Stimulated activated CD4-positive, alpha-beta T cell treated with anti-CD3 and anti-CD28 coated beads, Interleukin-1b, Interleukin-23, amount 100 ng/mL, for 48 hours (primary cell): ENCODE results near the gene MYL9.

Source experiments
- DNase-seq: peaks from one replicate; pipeline ENCODE4 v3.0.0-alpha.2; 2020

The MYL9 gene

DNA sequence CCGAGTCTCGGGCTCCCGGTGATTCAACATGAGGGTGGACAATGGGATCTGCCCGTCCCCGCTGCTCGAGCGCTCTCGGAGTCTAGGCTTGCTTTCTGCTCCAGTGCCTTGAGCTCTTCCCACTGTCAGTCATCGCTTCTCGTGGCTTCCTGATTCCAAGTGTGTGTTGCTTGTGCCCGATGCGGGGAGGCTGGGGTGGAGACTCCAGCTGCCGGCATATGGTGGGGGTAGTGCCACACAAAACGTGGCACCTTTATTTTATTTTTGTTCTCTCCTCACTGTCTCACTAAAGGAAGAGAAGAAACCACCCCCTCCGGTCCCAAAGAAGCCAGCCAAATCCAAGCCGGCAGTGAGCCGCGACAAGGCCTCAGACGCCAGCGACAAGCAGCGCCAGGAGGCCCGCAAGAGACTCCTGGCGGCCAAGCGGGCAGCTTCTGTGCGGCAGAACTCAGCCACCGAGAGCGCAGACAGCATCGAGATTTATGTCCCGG, 14.8 kb upstream of the MYL9 start:
- DNase-seq: no peak

DNA sequence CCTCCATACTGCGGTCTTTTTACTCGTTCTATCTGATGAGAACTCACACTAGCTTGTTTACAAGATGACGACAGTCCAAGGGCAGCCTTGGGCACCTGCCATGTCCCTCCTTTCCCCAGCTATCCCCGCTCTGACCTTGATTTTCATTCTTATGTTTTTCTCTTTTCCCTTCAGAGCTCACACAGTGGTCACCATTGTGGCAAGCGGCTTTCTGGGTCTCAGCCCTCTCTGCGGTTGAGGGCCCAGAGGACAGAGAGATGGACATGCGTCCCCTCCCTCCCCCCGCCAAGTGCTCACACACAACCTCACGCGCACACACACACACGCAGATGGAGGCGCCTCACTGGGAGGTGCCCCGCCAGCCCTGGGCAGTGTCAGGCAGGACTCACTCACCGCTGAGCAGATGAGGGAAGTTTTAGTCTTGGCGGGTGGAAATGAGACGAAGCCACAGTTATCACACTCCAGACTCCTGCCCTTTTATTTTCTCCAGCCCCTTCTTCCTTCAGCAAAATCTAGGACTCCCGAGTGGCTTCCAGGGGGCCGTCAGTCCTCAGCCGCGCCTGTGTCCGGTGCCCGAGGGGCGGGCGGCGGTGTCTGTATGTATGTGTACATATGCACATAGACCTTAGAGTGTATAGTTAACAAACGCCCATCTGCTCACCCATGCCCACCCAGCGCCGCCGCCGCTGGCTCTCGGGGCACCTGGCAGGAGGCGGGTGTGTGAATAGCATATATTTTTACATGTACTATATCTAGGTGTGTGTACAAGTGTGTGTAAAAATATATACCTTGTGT, 13.8 kb upstream of the MYL9 start:
- DNase-seq: no peak

DNA sequence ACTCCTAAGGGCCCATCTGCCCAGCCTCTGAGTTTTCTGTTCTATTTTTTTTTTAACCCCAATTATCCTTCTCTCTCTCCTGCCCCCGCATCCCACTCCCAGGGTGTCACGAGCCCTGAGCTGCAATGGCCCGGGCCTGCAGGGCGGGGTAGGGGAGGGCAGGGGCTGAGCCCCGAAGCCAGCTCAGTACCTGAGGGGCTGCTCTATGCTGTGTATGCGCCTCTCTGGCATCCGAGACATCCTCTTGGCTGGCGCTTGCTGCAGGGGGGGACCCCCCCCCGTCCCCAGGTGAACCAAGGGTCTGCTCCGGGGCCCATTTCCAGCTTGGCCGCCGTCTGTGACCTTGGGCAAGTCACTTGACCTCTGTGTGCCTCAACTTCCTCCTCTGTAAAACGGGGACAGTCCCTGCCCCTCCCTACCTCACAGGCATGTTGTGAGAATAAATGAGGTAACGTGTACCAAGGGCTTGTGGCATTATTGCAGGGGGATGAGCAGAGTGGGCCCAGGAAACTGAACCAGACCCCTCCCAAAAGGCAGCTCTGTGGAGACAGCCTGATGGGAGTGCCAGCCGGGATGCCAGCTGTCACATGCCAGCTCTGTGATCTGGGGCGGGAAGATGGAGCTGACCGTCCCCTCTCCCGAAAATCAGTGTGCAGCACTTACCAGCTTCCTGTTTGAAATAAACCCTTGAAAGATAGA, 13.0 kb upstream of the MYL9 start:
- DNase-seq: no peak

DNA sequence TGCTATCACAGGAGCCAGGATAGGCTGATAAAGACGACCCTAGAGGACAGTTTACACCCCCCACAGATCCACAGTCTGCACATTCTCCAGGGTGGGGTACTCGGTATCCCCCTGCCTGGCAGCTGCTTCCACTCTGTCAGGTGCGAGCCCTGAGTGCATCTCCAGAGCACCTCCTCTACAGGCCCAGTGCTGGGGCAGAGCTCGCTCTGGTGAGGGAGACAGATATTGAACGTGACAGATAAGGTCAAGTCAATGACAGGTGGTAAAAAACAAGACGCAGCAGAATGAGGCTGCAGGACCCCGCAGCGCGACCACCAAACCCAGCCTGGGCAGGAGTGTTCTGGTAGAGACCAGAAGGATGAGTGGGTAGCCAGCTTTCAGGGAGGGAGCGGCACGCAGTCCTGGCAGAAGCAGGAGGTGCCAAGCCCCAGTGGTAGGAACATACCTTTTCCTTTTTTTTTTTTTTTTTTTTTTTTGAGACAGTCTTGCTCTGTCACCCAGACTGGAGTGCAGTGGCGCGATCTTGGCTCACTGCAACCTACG, 12.4 kb upstream of the MYL9 start:
- no peak for DNase-seq

DNA sequence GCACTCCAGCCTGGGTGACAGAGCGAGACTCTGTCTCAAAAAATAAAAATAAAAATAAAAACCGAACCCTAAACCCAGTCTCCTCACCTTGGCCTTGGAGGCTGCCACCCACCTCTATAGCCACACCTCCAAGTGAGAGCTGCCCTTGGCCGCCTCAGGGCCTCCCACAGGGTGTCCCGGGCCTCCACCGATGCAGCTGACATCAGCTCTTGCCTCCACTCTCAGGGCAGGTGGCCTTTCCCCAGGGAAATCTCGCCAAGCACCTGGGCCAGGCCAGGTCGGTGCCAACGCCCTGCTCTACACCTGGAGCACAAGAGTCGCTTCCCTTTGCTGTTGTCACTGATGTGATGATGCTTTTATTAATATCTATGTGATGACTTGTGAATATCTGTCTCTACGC, 8.9 kb upstream of the MYL9 start:
- DNase-seq: no peak

DNA sequence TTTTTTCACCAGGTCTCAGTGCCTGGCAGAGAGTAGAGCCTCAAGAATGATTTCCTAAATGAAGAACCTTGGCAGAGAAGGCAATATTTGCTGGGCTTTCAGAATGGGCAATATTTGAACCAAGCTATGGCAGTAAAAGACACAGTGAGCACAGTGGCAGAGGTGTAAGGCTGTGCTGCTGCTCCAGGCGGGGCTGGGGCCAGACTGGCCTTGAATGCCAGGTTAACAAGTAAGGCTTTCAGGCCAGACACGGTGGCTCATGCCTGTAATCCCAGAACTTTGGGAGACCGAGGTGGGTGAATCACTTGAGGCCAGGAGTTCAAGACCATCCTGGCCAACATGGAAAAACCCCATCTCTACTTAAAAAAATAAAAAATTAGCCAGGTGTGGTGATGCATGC, 8.5 kb upstream of the MYL9 start:
- DNase-seq: no peak

DNA sequence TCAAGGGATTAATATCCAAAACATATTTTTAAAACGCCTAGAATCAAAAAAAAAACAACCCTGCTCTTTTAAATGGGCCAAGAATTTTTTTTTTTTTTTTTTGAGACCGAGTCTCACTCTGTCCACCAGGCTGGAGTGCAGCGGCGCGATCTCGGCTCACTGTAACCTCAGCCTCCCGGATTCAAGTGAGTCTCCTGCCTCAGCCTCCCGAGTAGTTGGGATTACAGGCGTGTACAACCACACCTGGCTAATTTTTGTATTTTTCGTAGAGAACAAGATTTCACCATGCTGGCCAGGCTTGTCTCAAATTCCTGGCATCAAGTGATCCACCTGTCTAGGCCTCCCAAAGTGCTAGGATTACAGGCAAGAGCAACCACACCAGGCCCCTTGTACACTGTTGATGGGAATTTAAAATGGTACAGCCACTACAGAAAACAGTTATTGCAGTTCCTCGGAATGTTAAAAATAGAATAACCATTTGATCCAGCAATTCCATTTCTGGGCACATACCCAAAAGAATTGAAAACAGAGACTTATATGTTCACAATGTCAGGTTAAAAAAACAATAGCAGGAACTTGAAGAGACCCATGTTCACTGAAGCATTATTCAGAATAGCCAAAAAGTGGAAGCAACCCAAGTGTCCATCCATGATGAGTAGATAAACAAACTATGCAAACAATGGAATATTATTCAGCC, 3.1 kb upstream of the MYL9 start:
- no peak for DNase-seq

DNA sequence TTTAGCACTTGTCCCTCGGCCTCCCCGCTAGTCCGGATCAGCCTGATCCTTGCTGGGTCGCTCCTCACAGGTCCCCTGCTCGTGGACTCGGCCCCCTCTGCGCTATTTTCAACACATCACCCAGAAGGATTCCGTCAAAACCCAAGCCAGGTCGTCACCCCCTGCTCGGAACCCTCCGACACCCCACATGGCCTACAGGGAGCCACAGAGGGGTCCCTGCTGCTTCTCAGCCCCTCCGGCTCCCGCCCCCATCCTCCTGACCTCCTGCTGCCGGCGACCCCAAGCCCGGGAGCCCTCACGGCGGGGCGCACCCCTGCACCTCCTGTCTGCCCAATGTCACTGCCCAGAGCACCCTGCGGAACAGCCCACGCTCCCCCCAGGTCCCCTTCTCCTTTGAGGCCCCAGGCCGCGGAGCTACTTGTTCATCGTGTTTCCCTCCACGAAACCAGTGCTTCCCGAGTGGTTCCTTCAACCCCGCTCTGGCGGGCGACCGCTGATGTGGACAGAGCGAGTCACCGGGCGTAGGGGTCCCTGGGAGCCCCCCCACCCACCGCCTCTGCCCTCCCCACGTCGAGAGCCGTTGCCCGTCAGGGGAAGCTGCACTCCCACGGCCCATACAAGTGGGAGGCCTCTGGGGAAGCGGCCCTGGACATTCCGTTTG, 638 bp upstream of the MYL9 start:
- DNase-seq: no peak

DNA sequence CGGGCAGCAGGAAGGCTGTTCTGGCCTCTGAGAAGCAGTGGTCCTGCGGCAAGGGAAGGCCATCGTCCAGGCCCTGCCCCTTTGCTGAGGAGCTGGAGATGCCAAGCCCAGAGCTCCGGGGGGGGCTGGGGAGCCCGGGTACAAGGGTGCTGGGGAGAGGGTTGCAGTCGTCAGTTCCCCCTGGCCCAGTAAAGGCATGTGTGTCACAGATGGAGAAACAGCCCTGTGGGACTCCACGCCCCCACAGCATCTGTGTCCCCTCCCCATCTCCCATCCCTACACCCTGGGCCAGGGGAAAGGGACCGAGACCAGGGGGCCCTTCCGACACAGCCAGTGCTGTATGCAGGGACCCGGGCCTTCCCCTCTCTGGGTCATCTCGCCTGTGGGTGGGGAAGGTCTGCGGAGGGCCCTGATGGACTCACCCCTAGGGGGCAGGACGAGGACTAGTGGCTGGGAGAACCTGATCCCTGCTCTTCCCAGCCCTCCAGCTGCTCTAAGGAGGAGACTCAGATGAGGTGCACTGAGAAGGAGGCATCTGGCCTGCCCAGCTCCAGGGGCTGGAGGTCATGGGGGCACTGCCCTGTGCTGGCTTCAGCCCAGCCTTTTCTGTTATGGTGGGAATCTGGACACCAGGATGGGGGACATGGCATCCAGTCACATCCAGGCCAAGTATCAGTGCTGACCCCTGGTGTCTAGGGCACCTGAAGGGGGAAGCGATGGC, 609 bp downstream of the MYL9 start:
- DNase-seq: no peak

DNA sequence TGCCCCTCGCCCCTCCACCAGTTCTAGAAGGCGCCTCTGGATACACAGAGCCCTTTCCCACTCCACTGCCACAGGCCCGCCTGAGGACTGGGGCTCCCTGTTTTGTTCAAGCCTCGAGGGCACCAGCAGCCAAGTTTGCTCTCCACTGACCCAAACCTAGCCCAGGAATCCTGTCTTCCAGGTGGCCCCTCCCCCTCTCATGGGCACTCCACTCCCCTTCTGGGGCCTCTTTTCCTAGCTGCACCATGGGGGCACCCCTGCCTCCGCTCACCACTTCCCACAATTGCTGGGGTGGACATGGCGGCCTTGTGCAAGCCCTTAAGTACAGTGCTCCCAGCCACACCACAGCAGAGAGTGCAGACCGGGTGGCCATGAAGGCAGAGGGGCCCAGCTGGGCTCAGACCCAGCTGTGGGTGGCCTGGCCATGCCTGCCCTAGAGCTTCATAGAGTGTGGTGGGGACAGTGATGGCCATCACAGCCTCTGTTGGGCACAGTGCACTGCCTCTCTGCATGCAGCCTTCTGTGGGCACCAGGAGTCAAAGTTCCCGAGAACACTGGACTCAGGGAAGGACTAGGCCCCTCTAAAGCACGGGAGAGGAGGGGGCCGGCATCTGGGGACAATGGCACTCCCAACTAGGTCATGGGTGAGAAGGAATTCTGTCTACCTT, 1.3 kb downstream of the MYL9 start:
- no peak for DNase-seq

DNA sequence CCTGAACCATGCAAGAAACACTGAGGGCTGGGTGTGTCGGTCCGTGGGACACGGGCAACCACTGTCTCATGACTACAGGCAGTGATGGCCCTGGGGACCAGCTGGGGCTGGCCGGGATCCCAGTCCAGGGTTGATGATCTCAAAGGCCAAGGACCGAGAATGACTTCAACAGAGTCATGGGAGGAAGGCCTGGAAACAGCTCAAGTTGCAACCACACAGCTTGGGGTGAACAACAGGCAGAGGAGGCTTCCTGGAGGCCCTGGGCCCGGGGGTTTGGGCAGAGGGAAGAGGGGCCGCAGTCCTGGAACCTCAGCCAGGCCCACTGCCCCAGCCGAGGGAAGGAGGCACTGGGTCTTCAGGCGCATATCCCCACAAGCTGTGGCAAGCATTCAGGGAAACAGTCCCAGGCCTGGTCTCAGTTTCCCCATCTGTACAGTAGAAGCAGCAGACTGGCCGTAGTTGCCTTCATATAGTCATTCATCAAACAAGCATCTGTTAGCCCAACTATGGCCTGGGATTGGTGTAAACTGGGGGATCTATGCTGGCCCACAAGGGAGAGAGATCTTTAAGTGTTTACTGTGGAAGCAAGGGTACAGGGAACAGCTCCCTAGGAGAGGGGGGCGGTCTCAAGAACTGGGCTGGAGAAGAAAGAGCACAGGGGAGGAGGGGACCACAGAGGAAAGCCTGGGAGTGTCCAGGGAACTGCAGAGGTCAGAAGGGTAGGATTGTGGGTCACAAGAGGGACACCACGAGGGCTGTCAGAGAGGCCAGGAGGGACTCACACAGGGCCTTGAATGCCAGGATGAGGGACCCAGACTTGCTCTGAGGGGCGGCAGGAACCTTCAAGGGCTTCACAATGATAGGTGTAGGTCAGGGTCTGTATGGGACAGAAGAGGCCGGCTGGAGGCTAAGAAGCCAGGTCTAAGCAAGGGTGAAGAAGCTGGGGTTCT, 2.1 kb downstream of the MYL9 start:
- DNase-seq: no peak

DNA sequence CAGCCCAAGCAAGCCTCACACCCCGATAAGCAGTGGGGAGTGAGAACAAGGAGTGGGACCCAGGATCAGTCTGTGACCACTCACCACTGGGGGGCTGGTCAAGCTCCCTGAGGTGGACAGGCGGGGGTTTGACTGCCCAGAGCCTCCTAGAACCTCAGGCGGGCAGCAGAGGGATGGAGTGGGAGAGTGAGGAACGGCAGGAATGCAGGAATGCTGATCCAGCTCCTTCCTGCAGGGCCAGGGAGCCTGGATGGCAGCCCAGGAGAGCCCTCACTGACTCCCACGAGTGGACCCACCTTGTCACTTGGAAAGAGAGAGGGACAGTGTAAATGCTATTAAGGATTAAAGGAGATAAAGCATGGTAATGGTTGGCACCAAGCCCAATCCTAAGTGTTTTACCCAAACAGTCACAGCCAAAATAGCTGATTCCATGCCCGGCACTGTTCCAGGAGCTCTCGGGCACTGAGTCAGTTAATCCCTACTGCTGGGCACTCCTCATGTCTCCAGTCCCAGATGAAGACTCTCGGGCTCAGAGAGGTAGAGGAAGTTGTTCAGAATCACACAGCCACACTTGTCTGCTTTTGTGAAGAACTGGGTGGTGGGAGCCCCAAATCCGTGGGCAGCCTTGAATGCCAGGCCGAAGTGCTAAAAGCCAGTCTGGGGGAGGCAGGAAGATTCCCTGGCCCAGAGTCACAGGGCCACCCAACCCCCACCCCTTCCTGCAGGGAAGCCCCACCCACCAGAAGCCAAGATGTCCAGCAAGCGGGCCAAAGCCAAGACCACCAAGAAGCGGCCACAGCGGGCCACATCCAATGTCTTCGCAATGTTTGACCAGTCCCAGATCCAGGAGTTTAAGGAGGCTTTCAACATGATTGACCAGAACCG, 3.1 kb downstream of the MYL9 start:
- no peak for DNase-seq

DNA sequence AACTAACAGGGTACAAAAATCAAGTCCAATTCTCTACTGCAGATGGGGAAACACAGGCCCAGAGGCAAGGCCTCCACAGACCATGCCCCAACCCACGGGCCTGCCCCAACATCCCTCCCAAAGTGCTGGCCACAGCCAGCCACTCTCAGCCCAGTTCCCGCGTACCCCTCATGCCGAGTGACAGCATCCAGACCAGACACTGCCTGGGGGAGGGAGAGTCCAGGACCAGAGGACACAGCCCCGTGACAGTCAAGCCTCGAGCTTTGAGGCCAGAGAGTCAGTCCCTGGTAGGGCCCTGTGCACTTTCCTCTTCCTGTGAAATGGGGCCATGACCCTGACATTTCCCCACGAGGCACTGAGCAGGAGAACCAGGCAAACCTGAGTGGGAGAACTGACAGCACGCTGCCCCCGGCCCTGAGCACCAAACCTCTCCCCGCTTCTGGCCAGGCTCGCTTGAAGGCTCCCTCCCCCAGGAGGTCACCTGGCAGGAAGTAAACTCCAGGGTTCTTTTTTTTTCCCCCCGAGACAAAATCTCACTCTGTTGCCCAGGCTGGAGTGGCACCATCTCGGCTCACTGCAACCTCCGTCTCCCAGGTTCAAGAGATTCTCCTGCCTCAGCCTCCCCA, 4.9 kb downstream of the MYL9 start:
- DNase-seq: no peak

DNA sequence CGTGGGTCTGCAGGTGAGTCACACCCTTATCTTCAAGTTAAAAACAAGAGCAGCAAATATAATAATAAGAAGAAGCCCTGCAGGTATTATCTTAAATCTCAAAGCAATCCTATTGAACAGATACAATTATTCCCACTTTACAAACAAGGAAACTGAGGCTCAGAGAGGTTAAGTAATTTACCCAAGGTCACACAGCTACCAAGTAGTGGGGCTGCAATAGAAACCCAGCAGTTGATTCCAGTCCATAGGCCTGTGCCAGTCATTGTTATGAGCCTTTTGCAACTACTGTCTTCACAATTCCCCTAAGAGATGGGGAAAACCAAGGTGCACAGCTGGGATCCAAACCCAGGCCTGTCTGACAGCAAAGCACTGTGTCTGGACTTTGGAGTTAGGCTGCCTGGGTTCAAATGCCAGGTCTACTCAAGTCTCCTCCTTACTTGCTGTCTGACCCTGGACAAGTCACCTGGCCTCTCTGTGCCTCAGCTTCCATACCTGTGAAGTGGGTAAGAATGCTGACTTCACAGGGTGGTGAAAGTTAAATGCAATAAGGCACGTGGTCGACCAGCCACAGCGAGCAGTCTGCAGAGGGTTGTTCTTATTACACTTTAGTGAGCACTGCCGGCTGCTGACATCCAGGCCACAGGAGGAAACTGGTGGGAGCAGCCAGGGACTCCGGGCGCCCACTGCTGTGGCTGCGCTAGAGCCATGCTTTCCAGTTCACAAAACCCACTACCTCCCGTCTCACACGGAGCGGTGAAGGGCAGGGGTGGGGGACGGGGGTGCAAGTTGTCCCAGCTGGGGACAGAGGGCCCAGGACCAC, 6.1 kb downstream of the MYL9 start:
- DNase-seq: no peak

DNA sequence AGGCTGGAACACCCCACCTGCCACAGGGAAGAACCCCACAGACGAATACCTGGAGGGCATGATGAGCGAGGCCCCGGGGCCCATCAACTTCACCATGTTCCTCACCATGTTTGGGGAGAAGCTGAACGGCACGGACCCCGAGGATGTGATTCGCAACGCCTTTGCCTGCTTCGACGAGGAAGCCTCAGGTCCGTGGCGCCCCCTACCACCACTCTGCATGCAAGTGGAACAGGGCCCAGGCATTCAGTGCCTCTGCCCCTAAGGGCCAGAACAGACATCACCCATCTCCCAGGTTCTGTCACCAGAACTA, 6.6 kb downstream of the MYL9 start:
- DNase-seq: no peak

DNA sequence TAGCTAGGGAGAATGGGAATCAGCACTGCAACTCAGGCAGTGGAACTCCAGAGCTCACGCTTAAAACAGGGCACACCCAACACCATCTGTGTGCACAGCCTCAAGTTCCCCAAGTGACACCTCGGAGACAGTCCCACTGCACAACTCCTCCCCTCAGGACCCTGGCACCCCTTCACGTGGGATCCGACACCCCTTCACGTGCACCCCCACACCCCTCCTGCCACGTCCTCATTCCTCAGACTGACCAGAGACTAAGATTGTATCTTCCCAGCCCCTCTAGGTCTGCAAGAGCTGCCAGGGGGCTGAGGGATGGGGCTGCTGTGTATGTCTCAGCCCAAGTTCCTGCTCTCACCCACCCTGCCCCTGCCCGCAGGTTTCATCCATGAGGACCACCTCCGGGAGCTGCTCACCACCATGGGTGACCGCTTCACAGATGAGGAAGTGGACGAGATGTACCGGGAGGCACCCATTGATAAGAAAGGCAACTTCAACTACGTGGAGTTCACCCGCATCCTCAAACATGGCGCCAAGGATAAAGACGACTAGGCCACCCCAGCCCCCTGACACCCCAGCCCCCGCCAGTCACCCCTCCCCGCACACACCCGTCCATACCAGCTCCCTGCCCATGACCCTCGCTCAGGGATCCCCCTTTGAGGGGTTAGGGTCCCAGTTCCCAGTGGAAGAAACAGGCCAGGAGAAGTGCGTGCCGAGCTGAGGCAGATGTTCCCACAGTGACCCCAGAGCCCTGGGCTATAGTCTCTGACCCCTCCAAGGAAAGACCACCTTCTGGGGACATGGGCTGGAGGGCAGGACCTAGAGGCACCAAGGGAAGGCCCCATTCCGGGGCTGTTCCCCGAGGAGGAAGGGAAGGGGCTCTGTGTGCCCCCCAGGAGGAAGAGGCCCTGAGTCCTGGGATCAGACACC, 7.6 kb downstream of the MYL9 start:
- DNase-seq: no peak

DNA sequence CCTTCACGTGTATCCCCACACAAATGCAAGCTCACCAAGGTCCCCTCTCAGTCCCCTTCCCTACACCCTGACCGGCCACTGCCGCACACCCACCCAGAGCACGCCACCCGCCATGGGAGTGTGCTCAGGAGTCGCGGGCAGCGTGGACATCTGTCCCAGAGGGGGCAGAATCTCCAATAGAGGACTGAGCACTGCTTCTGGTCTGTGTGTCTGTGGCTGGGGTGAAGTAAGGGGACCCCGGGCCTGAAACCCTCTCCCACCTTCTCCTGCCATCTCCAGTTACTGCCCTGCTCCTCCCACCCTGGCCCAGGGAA, 8.3 kb downstream of the MYL9 start:
- no peak for DNase-seq
